Neural cell (in vitro differentiated cells): ENCODE results near the gene POU6F2. TPM values are rescaled to one million over a fixed set of nuclear protein-coding genes. Genes with fewer than 3 reads are reported as not detected.

ENCODE experiments used
- H2AFZ ChIP-seq: fragments of 200-600, 300-800 bp; sonication (generic), shearing (Covaris generic); 2 replicates; pipeline ENCODE4 v1.6.0; 2014; ENCODE audit warnings: low read depth, mild to moderate bottlenecking, antibody characterized with exemption, low read length, moderate library complexity
- H3F3A ChIP-seq: fragments of 200-600 bp; shearing (Covaris generic); 2 replicates; pipeline ENCODE4 v1.6.1; 2016; ENCODE audit warnings: mild to moderate bottlenecking, moderate library complexity, mixed read lengths, antibody characterized with exemption, low read length; ENCODE audit not compliant: insufficient read depth, poor library complexity, severe bottlenecking
- H3K27ac ChIP-seq: fragments of 200-600, 300-800 bp; sonication (generic), shearing (Covaris generic); 2 replicates; pipeline ENCODE4 v1.5.1; 2014; ENCODE audit warnings: mild to moderate bottlenecking, low read length, moderate library complexity
- H3K27me3 ChIP-seq: fragments of 300-800, 200-600 bp; sonication (generic), shearing (Covaris generic); 2 replicates; pipeline ENCODE4 v1.6.0; 2014; ENCODE audit warnings: mild to moderate bottlenecking, low read depth, low read length, moderate library complexity; ENCODE audit not compliant: insufficient read depth
- H3K36me3 ChIP-seq: fragments of 300-800, 200-600 bp; sonication (generic), shearing (Covaris generic); 2 replicates; pipeline ENCODE4 v1.5.1; 2014; ENCODE audit warnings: mild to moderate bottlenecking, antibody characterized with exemption, low read length, moderate library complexity; ENCODE audit not compliant: insufficient read depth
- H3K4me2 ChIP-seq: fragments of 300-800, 200-600 bp; sonication (generic), shearing (Covaris generic); 2 replicates; pipeline ENCODE4 v1.6.0; 2014; ENCODE audit warnings: mild to moderate bottlenecking, low read length
- H3K4me3 ChIP-seq: fragments of 300-800, 200-600 bp; sonication (generic), shearing (Covaris generic); 2 replicates; pipeline ENCODE4 v1.5.1; 2014; ENCODE audit warnings: mild to moderate bottlenecking, low read length, moderate library complexity
- H3K79me2 ChIP-seq: fragments of 200-600 bp; shearing (Covaris generic); replicated peaks from 2 replicates; pipeline ENCODE4 v1.6.0; 2014; ENCODE audit warnings: mild to moderate bottlenecking, low read length, moderate library complexity; ENCODE audit not compliant: insufficient read depth
- H3K9ac ChIP-seq: fragments of 300-800, 200-600 bp; sonication (generic), shearing (Covaris generic); 2 replicates; pipeline ENCODE4 v1.6.1; 2016; ENCODE audit warnings: mild to moderate bottlenecking, low read length, mixed read lengths
- H3K9me2 ChIP-seq: fragments of 200-600 bp; shearing (Covaris generic); 2 replicates; pipeline ENCODE4 v1.6.1; 2016; ENCODE audit warnings: mild to moderate bottlenecking, low read length, mixed read lengths; ENCODE audit not compliant: insufficient read depth
- H3K9me3 ChIP-seq: fragments of 200-600, 300-800 bp; sonication (generic), shearing (Covaris generic); 2 replicates; pipeline ENCODE4 v1.6.1; 2016; ENCODE audit warnings: mild to moderate bottlenecking, mixed run types, low read length, moderate library complexity, mixed read lengths
- H4K20me1 ChIP-seq: fragments of 200-600 bp; shearing (Covaris generic); 2 replicates; pipeline ENCODE4 v1.6.1; 2016; ENCODE audit warnings: mild to moderate bottlenecking, mixed run types; ENCODE audit not compliant: insufficient read depth
- EP300 ChIP-seq: fragments of 450-650 bp; conservative IDR thresholded peaks from 2 replicates; pipeline ENCODE4 v1.6.1; 2014; ENCODE audit warnings: antibody characterized with exemption, mild to moderate bottlenecking, moderate library complexity; ENCODE audit not compliant: poor library complexity, severe bottlenecking
- EZH2 ChIP-seq: fragments of 200-600, 300-800 bp; shearing (Covaris generic), sonication (generic); IDR thresholded peaks from 2 replicates; pipeline ENCODE4 v1.6.1; 2014; ENCODE audit warnings: antibody characterized with exemption, low read length, borderline replicate concordance, mild to moderate bottlenecking; ENCODE audit not compliant: insufficient read depth, poor library complexity, severe bottlenecking
- MXI1 ChIP-seq: fragments of 450-650 bp; conservative IDR thresholded peaks from 2 replicates; pipeline ENCODE4 v1.6.1; 2014; ENCODE audit warnings: antibody characterized with exemption, mild to moderate bottlenecking; ENCODE audit not compliant: poor library complexity, severe bottlenecking
- POLR2AphosphoS5 ChIP-seq: IDR thresholded peaks from 2 replicates; pipeline ENCODE4 v1.6.1; 2012
- RAD21 ChIP-seq: fragments of 450-650 bp; conservative IDR thresholded peaks from 2 replicates; pipeline ENCODE4 v1.6.1; 2014; ENCODE audit warnings: antibody characterized with exemption, mild to moderate bottlenecking, moderate library complexity
- SMC3 ChIP-seq: fragments of 450-650 bp; conservative IDR thresholded peaks from 2 replicates; pipeline ENCODE4 v1.6.1; 2014; ENCODE audit warnings: antibody characterized with exemption, mild to moderate bottlenecking, moderate library complexity; ENCODE audit not compliant: poor library complexity
- TAF1 ChIP-seq: IDR thresholded peaks from 2 replicates; pipeline ENCODE4 v1.6.1; 2012; ENCODE audit warnings: low read depth
- polyA plus RNA-seq: library from polyadenylated mRNA; depleted of rRNA; stranded (reverse); fragments of >200 nt; gene quantifications from 2 replicates; pipeline ENCODE4 v1.2.3, GENCODE V29; 2014
- TF ChIP-seq, protein P1 (sequence below): IDR thresholded peaks from 2 replicates; pipeline ENCODE4 v1.6.1; 2012; ENCODE audit warnings: borderline replicate concordance
- TF ChIP-seq, protein P2 (sequence below): fragments of 450-650 bp; IDR thresholded peaks from 2 replicates; pipeline ENCODE4 v1.5.1; 2014; ENCODE audit warnings: antibody characterized with exemption, mild to moderate bottlenecking, moderate library complexity; ENCODE audit not compliant: poor library complexity, severe bottlenecking

Gene POU6F2
- polyA plus RNA-seq, 1 donor from 2014 or later, result 2.8 TPM

DNA sequence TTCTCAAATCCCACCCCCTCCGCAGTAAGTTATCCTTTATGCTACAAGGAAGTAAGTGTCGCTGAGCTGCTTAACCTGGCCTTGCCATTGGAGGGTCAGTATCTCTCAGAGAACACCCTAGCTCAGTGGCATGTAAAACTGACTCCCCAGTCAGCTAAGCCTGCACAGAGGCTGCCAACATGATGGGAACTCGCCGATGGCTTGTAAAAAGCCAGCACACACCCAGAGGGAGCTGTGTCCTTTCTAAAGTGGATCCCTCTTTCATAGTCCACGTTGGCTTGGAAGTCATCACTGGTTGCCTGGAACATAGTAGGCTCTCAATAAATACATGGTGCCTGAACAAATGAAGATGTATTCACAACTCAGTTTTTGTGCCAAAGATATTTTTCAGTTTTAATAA, 339.4 kb downstream of the POU6F2 start:
- H3K27ac ChIP-seq, result no peak overlapping the region
- H3K4me3 ChIP-seq, result no peak overlapping the region
- H3K9me3 ChIP-seq, result no peaks in the 10 kb centered on the region
- TF ChIP-seq SMC3, result no peak
- TF ChIP-seq TAF1, result no peak
- TF ChIP-seq RAD21, result no peak
- no peak for TF ChIP-seq EZH2
- TF ChIP-seq MXI1, result no peak
- TF ChIP-seq, protein P1, sequence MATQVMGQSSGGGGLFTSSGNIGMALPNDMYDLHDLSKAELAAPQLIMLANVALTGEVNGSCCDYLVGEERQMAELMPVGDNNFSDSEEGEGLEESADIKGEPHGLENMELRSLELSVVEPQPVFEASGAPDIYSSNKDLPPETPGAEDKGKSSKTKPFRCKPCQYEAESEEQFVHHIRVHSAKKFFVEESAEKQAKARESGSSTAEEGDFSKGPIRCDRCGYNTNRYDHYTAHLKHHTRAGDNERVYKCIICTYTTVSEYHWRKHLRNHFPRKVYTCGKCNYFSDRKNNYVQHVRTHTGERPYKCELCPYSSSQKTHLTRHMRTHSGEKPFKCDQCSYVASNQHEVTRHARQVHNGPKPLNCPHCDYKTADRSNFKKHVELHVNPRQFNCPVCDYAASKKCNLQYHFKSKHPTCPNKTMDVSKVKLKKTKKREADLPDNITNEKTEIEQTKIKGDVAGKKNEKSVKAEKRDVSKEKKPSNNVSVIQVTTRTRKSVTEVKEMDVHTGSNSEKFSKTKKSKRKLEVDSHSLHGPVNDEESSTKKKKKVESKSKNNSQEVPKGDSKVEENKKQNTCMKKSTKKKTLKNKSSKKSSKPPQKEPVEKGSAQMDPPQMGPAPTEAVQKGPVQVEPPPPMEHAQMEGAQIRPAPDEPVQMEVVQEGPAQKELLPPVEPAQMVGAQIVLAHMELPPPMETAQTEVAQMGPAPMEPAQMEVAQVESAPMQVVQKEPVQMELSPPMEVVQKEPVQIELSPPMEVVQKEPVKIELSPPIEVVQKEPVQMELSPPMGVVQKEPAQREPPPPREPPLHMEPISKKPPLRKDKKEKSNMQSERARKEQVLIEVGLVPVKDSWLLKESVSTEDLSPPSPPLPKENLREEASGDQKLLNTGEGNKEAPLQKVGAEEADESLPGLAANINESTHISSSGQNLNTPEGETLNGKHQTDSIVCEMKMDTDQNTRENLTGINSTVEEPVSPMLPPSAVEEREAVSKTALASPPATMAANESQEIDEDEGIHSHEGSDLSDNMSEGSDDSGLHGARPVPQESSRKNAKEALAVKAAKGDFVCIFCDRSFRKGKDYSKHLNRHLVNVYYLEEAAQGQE, result no peak
- no peaks in the 10 kb centered on the region for H3F3A ChIP-seq
- no peaks in the 10 kb centered on the region for H3K36me3 ChIP-seq
- no peak overlapping the region for H2AFZ ChIP-seq
- no peak overlapping the region for H3K4me2 ChIP-seq
- H4K20me1 ChIP-seq, result no peaks in the 10 kb centered on the region
- no peaks in the 10 kb centered on the region for H3K27me3 ChIP-seq
- H3K9ac ChIP-seq, result no peak overlapping the region
- no peaks in the 10 kb centered on the region for H3K79me2 ChIP-seq
- H3K9me2 ChIP-seq, result no peaks in the 10 kb centered on the region

DNA sequence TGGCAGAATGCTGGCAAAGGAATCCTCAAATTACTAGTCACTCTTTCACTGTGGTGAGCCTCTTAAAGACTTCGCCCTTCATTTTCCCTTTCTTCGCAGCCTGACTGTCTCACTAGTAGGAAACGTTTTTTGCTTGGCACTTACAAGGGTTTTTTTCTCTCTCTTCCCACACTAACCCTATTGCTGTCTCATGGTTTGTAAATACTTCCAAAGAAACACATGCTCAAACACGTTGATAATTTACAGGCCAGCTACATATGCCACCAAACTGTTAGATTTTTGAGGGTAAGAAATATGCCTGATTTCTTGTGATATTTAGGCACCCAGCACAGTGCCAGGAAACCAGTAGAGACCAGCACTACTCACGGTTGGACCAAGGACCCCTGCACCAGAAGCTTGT, 340.2 kb downstream of the POU6F2 start:
- Histone ChIP-seq H3K79me2 (no peaks in the 10 kb centered on the region), H3K27ac (no peak overlapping the region), H4K20me1 (no peaks in the 10 kb centered on the region), H3K4me2 (no peak overlapping the region), H3F3A (no peaks in the 10 kb centered on the region), H3K4me3 (no peak overlapping the region), H3K9ac (no peak overlapping the region), H3K27me3 (no peaks in the 10 kb centered on the region), H3K36me3 (no peaks in the 10 kb centered on the region), H3K9me2 (no peaks in the 10 kb centered on the region), H3K9me3 (no peaks in the 10 kb centered on the region), H2AFZ (no peak overlapping the region)
- TF ChIP-seq SMC3, result no peak
- TF ChIP-seq EP300, result no peak
- no peak for TF ChIP-seq MXI1
- TF ChIP-seq EZH2, result no peak
- TF ChIP-seq TAF1, result no peak
- TF ChIP-seq, protein P2, sequence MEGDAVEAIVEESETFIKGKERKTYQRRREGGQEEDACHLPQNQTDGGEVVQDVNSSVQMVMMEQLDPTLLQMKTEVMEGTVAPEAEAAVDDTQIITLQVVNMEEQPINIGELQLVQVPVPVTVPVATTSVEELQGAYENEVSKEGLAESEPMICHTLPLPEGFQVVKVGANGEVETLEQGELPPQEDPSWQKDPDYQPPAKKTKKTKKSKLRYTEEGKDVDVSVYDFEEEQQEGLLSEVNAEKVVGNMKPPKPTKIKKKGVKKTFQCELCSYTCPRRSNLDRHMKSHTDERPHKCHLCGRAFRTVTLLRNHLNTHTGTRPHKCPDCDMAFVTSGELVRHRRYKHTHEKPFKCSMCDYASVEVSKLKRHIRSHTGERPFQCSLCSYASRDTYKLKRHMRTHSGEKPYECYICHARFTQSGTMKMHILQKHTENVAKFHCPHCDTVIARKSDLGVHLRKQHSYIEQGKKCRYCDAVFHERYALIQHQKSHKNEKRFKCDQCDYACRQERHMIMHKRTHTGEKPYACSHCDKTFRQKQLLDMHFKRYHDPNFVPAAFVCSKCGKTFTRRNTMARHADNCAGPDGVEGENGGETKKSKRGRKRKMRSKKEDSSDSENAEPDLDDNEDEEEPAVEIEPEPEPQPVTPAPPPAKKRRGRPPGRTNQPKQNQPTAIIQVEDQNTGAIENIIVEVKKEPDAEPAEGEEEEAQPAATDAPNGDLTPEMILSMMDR, result no peak
- TF ChIP-seq RAD21, result no peak
- no peak for TF ChIP-seq POLR2AphosphoS5
- TF ChIP-seq, protein P1, result no peak
